RWPE2 (cell line): Measurements from ENCODE around the gene CDC42BPA.

Experiments used
- ATAC-seq: fragments of 200-7000 bp; cut with Tn5 transposase; 3 replicates; pipeline ENCODE4 v1.9.1; 2021; ENCODE audit warnings: low read depth
- DNase-seq: peaks from one replicate; pipeline ENCODE4 v3.0.0-alpha.2; 2020; ENCODE audit warnings: low spot score
- H3K27ac ChIP-seq: fragments of 450-650 bp; 2 replicates; pipeline ENCODE4 v1.5.1; 2017; ENCODE audit warnings: mild to moderate bottlenecking; ENCODE audit not compliant: poor library complexity, severe bottlenecking
- H3K27me3 ChIP-seq: fragments of 250-450 bp; sonication (Bioruptor Pico); 2 replicates; pipeline ENCODE4 v1.5.1; 2021; ENCODE audit warnings: mild to moderate bottlenecking, moderate library complexity; ENCODE audit not compliant: insufficient read depth, poor library complexity, severe bottlenecking
- H3K36me3 ChIP-seq: fragments of 250-450 bp; sonication (Bioruptor Pico); 2 replicates; pipeline ENCODE4 v1.5.1; 2020; ENCODE audit warnings: low read depth, mild to moderate bottlenecking, moderate library complexity
- H3K4me1 ChIP-seq: fragments of 250-450 bp; sonication (Bioruptor Pico); 2 replicates; pipeline ENCODE4 v1.5.1; 2021; ENCODE audit warnings: mild to moderate bottlenecking, moderate library complexity; ENCODE audit not compliant: insufficient read depth, poor library complexity, severe bottlenecking
- H3K4me3 ChIP-seq: fragments of 250-450 bp; sonication (Bioruptor Pico); 2 replicates; pipeline ENCODE4 v1.5.1; 2021; ENCODE audit warnings: mild to moderate bottlenecking, moderate library complexity; ENCODE audit not compliant: severe bottlenecking
- H3K9me3 ChIP-seq: fragments of 250-450 bp; sonication (Bioruptor Pico); 2 replicates; pipeline ENCODE4 v1.5.1; 2021; ENCODE audit warnings: mild to moderate bottlenecking, moderate library complexity; ENCODE audit not compliant: severe bottlenecking
- CTCF ChIP-seq: fragments of 450-650 bp; IDR thresholded peaks from one replicate; pipeline ENCODE4 v1.5.1; 2017; ENCODE audit warnings: mild to moderate bottlenecking, moderate library complexity; ENCODE audit not compliant: poor library complexity, severe bottlenecking

Gene CDC42BPA

DNA sequence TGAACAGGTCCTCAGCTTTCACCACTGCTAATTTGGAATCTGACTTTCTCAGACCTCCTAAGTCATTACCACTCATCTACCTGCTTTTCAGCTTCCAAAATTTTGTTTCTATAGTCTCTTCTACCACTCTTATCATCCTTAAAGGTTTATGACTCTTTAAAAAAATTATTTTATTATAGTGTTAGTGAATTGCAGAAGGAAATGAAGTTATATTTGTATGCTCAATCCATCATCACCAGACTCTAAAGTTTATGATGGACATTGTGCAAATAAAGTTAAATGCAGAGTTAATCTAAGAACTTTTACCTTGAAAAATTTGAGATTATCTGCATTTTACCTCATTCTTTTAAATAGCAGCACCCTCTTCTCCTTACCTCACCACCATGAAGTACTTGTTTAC lies 14.6 kb downstream of the CDC42BPA start:
- H3K27ac ChIP-seq, result no peak overlapping the region
- no peaks in the 10 kb centered on the region for H3K9me3 ChIP-seq
- no peaks in the 10 kb centered on the region for H3K36me3 ChIP-seq
- DNase-seq, result no peak
- peaks cover 12% of the 10 kb centered on the region for H3K4me1 ChIP-seq
- H3K27me3 ChIP-seq, result no peaks in the 10 kb centered on the region
- H3K4me3 ChIP-seq, result no peak overlapping the region
- TF ChIP-seq CTCF, result no peak
- no peak for ATAC-seq

DNA sequence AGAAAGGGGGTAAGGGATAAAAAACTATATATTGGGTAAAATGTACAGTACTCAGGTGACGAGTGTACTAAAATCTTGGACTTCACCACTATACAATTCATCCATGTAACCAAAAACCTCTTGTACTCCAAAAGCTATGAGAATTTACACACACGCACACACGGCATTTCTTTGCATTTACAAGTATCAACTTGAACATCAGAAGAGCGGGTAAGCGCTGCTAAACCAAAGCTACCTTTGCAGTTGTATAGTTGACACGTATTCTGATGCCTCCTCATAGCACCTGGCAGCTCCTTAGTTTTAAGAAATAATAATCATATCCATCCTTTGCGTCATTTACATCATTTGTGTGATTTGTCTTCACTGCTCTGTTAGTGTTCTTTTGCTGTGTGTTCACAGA lies 17.6 kb downstream of the CDC42BPA start:
- peaks cover 15% of the 10 kb centered on the region for H3K4me1 ChIP-seq
- H3K27me3 ChIP-seq, result no peaks in the 10 kb centered on the region
- no peaks in the 10 kb centered on the region for H3K9me3 ChIP-seq
- TF ChIP-seq CTCF, result no peak
- H3K27ac ChIP-seq, result no peak overlapping the region
- H3K4me3 ChIP-seq, result no peak overlapping the region
- no peaks in the 10 kb centered on the region for H3K36me3 ChIP-seq
- ATAC-seq, result no peak
- no peak for DNase-seq

GRCh38 chr1:227299688-227300087 lies 18.6 kb downstream of the CDC42BPA start:
- Histone ChIP-seq H3K27ac (peak overlapping the region; percentile 41), H3K4me1 (peaks cover 15% of the 10 kb centered on the region)

GRCh38 chr1:227299241-227299627 lies 19.1 kb downstream of the CDC42BPA start:
- no peak for TF ChIP-seq CTCF

More at GRCh38 chr1:227299688-227300087, 18.6 kb downstream of the CDC42BPA start:
- peak; percentile 87 for ATAC-seq
- Histone ChIP-seq H3K4me3 (no peak overlapping the region), H3K27me3 (no peaks in the 10 kb centered on the region), H3K36me3 (no peaks in the 10 kb centered on the region), H3K9me3 (no peaks in the 10 kb centered on the region)
- no peak for DNase-seq
- TF ChIP-seq CTCF, result no peak

DNA sequence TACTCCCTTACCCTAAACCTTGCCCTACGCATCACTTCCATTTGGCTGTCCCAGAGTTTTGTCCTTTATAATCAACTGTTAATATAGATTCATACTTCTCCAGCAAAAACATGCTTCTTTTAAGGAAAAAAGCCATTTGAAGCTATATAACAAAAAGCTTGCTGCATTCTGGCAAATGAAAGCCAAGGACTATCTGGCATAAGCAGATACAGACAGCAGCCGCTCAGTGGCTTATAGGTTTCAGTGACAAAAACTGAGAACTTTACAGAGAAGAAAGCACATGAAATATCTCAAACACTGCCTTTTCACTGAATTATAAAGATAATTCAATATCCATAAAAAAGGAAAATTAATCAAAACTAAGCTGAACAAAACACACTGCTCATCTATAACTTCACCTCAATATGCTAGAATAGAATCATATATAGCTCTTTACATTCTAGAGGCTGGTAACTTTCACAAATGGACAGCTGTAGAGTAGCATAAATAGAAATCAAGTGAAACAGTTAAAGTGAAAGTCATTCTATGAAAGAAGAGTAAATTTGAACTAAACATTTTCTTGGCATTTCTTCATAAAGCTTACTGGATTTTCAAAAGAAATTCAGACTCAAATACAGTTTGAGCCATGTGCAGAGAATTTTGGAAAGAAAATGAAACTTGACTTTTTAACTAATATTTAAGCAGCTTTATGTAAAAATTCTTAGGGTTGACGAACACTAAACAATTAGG lies 19.6 kb downstream of the CDC42BPA start:
- no peak overlapping the region for H3K4me3 ChIP-seq
- H3K9me3 ChIP-seq, result no peaks in the 10 kb centered on the region
- ATAC-seq (no peak), DNase-seq (no peak)
- no peak for TF ChIP-seq CTCF
- H3K36me3 ChIP-seq, result no peaks in the 10 kb centered on the region
- peak overlapping the region; percentile 41 for H3K27ac ChIP-seq
- H3K4me1 ChIP-seq, result peaks cover 15% of the 10 kb centered on the region
- H3K27me3 ChIP-seq, result no peaks in the 10 kb centered on the region

More at GRCh38 chr1:227299241-227299627, 19.1 kb downstream of the CDC42BPA start:
- H3K4me3 ChIP-seq, result no peak overlapping the region
- no peaks in the 10 kb centered on the region for H3K9me3 ChIP-seq
- ATAC-seq (no peak), DNase-seq (no peak)
- peaks cover 15% of the 10 kb centered on the region for H3K4me1 ChIP-seq
- no peaks in the 10 kb centered on the region for H3K36me3 ChIP-seq
- no peaks in the 10 kb centered on the region for H3K27me3 ChIP-seq
- peak overlapping the region; percentile 41 for H3K27ac ChIP-seq
